Measurements from ENCODE around the gene PRRC2C. TPM values are rescaled to one million over a fixed set of nuclear protein-coding genes. Genes with fewer than 3 reads are reported as not detected.

PRRC2C gene
- total RNA-seq, 4 donors from 2014 or later: 59.7 to 114 (median 88.0) TPM

DNA sequence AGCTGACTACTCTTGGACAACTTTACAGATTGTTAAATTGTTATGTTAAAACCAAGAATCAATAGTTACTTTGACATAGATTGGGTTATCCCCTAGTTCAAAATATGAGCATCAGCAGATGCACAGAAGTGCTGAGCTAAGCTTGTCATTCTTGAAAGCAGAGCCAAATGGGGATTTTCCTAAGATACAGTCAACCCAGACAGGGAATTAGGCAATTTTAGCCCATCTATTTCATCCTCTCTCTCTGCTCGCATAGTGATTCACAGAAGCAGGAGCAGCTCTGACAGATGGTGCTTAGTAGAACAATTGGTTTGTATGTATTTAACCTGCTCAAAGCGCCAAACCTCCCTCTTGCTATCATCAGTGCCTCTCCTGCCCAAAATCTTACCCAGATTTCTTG is 27.9 kb upstream of the PRRC2C start:
- no peaks in the 10 kb centered on the region for H3K4me1 ChIP-seq
- DNase-seq: no peak
- no peak overlapping the region for H3K4me3 ChIP-seq
- 30 to 50% methylated on average over 2 of the region's 2 CpGs for WGBS, 2 donors
- H3K27me3 ChIP-seq: no peaks in the 10 kb centered on the region
- H3K27ac ChIP-seq: no peak overlapping the region
- intact Hi-C loops (cut with DNase I): no loop called here
- no peak for TF ChIP-seq POLR2A (IDR thresholded peaks at IDR 0.05)
- TF ChIP-seq, protein P1, sequence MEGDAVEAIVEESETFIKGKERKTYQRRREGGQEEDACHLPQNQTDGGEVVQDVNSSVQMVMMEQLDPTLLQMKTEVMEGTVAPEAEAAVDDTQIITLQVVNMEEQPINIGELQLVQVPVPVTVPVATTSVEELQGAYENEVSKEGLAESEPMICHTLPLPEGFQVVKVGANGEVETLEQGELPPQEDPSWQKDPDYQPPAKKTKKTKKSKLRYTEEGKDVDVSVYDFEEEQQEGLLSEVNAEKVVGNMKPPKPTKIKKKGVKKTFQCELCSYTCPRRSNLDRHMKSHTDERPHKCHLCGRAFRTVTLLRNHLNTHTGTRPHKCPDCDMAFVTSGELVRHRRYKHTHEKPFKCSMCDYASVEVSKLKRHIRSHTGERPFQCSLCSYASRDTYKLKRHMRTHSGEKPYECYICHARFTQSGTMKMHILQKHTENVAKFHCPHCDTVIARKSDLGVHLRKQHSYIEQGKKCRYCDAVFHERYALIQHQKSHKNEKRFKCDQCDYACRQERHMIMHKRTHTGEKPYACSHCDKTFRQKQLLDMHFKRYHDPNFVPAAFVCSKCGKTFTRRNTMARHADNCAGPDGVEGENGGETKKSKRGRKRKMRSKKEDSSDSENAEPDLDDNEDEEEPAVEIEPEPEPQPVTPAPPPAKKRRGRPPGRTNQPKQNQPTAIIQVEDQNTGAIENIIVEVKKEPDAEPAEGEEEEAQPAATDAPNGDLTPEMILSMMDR (IDR thresholded peaks at IDR 0.05): no peak
- H3K9me3 ChIP-seq: no peaks in the 10 kb centered on the region
- H3K36me3 ChIP-seq: no peaks in the 10 kb centered on the region

DNA sequence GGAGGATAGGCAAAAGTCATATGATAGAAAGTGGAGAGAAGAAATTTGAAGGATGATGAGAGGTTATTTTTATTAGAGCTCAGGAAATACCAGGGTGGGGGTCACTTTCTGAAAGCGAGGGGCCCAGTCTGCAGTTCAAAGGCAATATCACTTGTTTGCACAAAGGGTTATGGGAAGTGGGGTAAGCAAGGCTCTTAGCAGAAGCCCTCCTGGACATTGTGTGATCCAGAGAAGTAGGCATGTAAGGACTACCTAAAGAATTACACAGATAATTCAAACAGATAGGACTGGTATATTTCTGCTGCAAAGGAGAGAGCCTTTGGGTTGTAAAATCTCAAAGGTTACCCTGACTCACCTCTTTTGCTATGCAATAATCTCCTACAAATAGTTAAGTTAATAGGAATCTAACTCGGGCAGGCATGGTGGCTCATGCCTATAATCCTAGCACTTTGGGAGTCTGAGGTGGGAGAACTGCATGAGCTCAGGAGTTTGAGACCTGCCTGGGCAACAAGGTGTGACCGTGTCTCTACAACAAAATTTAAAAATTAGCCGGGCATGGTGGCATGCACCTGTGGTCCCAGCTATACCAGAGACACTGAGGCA is 25.2 kb upstream of the PRRC2C start:
- intact Hi-C loops (cut with DNase I): no loop called here
- H3K4me3 ChIP-seq: no peak overlapping the region
- no peaks in the 10 kb centered on the region for H3K27me3 ChIP-seq
- no peaks in the 10 kb centered on the region for H3K9me3 ChIP-seq
- no peak overlapping the region for H3K27ac ChIP-seq
- H3K36me3 ChIP-seq: no peaks in the 10 kb centered on the region
- TF ChIP-seq, protein P1 (IDR thresholded peaks at IDR 0.05): no peak
- no peak for TF ChIP-seq POLR2A (IDR thresholded peaks at IDR 0.05)
- DNase-seq: no peak
- H3K4me1 ChIP-seq: no peaks in the 10 kb centered on the region
- 58 to 67% methylated on average over 4 of the region's 4 CpGs for WGBS, 2 donors

DNA sequence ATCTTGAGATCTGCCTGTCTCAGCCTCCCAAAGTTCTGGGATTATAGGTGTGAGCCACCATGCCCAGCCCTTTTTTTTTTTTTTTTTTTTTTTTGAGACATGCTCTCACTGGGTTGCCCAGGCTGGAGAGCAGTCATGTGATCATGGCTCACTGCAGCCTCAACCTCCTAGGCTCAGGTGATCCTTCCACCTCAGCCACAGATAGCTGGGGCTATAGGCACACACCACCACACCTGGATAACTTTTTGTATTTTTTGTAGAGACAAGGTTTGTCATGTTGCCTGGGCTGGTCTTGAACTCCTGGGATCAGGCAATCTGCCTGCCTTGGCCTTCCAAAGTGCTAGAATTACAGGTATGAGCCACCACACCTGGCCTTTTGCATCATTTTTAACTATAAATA is 17.7 kb upstream of the PRRC2C start:
- DNase-seq: no peak
- Histone ChIP-seq H3K27me3 (no peaks in the 10 kb centered on the region), H3K27ac (no peak overlapping the region), H3K4me1 (no peaks in the 10 kb centered on the region), H3K9me3 (no peaks in the 10 kb centered on the region), H3K4me3 (no peak overlapping the region), H3K36me3 (no peaks in the 10 kb centered on the region)
- intact Hi-C loops (cut with DNase I): no loop called here
- TF ChIP-seq, protein P1 (IDR thresholded peaks at IDR 0.05): no peak
- TF ChIP-seq POLR2A (IDR thresholded peaks at IDR 0.05): no peak

DNA sequence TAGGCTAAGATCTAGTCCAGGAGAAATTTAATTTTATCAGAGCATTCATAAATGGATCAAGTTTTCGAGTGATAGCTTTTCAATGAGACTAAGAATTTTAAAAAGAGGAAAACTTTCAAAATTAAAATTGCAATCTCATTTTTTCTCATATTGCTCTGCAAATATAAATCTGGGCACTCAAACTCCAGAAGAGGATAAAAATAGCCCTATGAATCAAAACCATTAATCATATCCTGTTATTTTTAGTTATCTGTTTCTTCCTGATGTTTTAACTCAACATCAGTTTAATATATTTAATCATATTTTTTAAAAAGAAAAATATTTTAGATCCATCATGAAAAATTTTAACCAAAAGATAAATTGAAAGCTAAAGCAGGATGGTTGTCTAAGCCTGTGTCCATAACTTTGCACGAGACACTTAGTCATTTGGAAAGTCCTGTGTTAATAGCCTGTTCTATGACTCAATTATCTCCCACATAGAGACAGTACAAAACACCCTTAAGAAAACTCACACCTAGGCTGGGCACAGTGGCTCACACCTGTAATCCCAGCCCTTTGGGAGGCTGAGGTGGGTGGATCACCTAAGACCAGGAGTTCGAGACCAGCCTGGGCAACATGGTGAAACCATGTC is 17.1 kb upstream of the PRRC2C start:
- TF ChIP-seq, protein P1 (IDR thresholded peaks at IDR 0.05): no peak
- no peak for TF ChIP-seq POLR2A (IDR thresholded peaks at IDR 0.05)
- H3K36me3 ChIP-seq: no peaks in the 10 kb centered on the region
- no peak for DNase-seq
- WGBS, 2 donors: 39 to 43% methylated on average over 2 to 3 of the region's 3 CpGs
- no peak overlapping the region for H3K27ac ChIP-seq
- intact Hi-C loops (cut with DNase I): no loop called here
- H3K27me3 ChIP-seq: no peaks in the 10 kb centered on the region
- no peak overlapping the region for H3K4me3 ChIP-seq
- no peaks in the 10 kb centered on the region for H3K4me1 ChIP-seq
- no peaks in the 10 kb centered on the region for H3K9me3 ChIP-seq

DNA sequence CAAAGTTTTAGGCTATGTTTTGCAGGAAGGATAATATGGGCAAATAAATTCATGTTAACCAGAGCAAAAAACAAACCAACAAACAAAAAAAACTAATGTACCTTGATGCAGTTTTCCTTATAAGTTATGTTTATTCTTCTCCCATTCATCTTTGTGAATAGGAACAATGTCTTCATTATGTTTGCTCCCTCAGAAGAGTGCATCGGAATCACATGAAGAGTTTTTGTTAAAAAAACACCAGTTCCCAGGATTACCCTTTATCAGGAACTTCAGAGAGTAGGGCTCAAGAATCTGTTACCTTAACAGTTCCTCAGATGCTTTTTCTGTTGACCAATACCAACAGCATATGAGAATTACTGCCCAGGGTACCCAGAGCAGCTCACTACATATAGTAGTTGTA is 14.6 kb upstream of the PRRC2C start:
- DNase-seq: no peak
- intact Hi-C loops (cut with DNase I): no loop called here
- Histone ChIP-seq H3K27me3 (no peaks in the 10 kb centered on the region), H3K9me3 (no peaks in the 10 kb centered on the region), H3K4me3 (no peak overlapping the region), H3K4me1 (no peaks in the 10 kb centered on the region), H3K36me3 (no peaks in the 10 kb centered on the region), H3K27ac (no peak overlapping the region)
- no peak for TF ChIP-seq POLR2A (IDR thresholded peaks at IDR 0.05)
- TF ChIP-seq, protein P1 (IDR thresholded peaks at IDR 0.05): no peak
- WGBS, 2 donors: 87 to 90% methylated on average over 1 of the region's 1 CpG
